Stimulated activated CD4-positive, alpha-beta T cell treated with anti-CD3 and anti-CD28 coated beads, Interleukin-12 subunit alpha, Interleukin-12 subunit beta, amount 100 ng/mL, for 24 hours (primary cell): Measurements from ENCODE around the gene POLR3H.

Source experiments
- DNase-seq, 2 experiments: peaks; one replicate each; pipeline ENCODE4 v3.0.0-alpha.2; 2020; ENCODE audit warnings: low read depth in 2 of 2

POLR3H gene

GRCh38 chr22:41537203-41537602 is 7.1 kb downstream of the POLR3H start:
- no peak for DNase-seq

GRCh38 chr22:41535244-41535643 is 9.0 kb downstream of the POLR3H start:
- DNase-seq, result no peak

DNA sequence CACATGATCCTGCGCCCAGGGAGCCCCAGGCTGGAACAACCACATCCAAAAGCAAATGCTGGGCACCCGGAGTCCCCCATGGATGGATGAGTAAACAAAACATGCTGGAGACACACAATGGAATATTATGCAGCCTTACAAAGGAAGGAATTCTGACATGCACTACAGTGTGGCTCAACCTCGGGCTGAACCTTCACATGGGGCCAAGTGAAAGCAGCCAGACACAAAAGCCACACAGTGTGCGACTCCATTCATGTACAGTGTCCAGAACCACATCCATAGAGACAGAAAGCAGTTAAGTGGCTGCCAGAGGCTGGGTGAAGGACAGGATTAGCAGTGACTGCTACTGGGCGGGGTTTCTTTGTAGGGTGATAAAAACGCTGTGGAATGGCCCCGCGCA is 10.1 kb downstream of the POLR3H start:
- DNase-seq, result no peak

DNA sequence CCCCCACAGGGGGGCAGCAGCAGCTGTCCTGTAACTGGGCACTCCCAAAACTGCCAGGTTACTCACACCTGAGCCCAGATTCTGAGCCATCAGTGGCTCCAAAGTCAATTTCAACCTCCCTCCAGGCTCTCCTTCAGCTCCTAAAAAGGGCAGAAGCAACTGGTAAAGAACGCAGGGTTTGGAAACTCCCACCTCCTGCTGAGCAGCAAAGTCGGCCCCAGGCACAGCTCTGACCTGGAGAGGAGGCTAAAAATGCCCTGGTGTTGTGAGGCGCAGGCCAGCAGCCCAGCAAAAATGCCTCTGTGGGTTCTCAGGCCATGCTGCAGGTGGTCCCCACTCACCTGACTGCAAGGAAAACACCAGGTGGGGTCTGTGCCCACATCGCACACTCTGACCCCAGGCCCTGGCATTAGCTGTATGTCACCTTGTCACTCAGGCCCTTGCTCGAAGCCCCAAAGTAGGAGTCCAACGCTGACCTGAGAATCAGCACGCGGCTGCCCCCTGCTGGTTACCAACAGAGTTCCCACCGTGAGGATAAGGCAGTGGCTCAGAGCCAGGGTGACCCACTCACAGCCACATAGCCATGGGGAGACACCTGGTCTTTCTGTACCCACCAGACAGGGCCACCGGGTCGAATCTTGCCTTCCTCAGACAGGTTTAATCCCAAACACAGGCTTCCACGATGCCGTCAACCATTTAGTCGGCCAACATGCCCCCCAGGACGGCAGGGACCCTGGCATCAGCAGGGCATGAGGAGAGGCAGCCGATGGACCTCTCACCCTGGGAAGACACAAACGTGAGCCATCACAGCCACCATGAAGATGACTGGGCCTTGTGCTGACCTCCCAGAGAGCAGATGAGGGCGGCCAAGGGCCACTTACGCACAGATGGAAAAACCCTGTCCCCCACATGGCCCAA is 11.1 kb downstream of the POLR3H start:
- DNase-seq, result peak; percentile 39 to 66

DNA sequence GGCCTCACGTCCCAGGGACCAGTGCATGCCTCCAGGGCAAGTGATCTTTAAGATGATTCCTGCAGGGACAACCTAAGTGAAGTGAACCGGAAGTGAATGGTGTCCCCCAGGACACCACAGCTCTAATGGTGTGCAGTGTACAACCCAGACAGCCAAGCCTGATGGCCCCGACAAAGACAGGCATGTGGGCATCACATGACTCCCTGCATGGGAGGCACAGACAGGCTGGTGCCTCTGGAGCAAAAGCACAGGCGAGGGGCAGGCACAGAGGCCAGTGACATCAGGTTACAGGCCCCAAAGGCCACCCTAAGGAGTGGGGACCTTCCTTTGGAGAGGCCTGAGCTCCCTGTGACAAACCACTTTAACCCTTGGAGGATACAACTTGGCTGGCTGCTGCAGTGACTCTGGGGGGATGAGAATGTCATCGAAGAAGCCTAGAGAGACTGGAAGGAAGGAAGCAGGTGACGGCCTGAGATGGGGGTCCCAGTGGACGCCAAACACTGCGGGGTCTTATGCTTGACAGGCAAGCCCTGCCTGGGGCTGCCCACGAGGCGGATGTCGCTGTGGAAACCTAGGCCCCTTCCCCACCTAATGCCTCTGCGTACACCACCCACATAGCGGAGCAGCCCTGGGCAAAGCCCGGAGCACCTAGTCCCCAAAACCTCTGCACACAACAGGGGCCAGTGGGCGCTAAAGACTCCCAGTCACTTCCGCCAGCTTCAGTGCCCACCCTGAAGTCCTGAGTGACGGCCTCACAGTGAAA is 12.4 kb downstream of the POLR3H start:
- DNase-seq, result no peak

- no peak for DNase-seq
Observed at GRCh38 chr22:41530890-41531714, 13.2 kb downstream of the POLR3H start.

- no peak for DNase-seq
Observed at GRCh38 chr22:41528938-41529561, 15.2 kb downstream of the POLR3H start.

- DNase-seq, result no peak
Observed at GRCh38 chr22:41528132-41528766, 16.0 kb downstream of the POLR3H start.

DNA sequence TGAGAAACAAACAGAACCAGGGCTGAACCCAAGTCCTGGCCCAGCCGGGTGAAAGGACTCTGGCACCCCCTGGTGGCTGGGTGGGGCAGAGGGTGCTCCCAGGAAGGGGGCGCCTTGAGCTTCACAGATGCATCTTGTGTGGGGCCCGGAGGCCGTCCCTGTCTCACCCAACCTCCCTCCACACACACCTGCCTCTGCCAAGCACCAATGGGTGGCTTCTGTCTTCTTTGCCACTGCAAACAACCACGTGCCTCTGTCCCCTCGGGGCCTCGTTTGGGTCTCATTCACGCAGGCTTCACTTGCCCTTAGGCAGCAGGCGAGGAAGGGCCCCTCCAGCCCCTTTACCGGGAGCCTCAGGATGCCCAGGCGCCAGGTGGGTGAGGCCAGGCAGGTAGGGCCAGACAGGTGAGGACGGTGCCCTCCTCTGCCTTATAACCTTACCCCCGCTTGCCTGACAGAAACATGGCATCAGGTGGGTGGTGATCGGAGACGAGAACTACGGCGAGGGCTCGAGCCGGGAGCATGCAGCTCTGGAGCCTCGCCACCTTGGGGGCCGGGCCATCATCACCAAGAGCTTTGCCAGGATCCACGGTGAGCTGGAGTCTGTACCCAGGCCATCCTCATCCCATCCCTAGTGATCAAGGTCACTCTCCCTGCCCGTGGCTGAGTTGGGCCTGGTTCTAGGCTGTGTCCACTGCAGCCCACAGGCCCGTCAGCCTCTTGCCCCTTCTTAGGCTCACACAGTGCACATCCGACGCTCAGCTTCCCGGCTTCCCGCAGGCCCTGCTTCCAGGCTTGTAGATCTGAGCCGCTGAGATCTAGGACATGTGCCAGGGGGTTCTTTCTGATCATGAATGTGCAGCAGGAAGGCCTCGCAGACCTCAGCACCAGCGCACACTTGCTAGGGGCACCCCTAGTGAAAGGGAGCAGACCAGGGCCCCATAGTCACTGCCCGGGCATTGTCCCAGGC is 17.2 kb downstream of the POLR3H start:
- peak; percentile 42 to 50 for DNase-seq

- no peak for DNase-seq
Observed at GRCh38 chr22:41526226-41526829, 17.9 kb downstream of the POLR3H start.

- DNase-seq, result no peak
Observed at GRCh38 chr22:41525450-41526225, 18.6 kb downstream of the POLR3H start.

GRCh38 chr22:41524809-41525449 is 19.3 kb downstream of the POLR3H start:
- peak; percentile 43 to 46 for DNase-seq

DNA sequence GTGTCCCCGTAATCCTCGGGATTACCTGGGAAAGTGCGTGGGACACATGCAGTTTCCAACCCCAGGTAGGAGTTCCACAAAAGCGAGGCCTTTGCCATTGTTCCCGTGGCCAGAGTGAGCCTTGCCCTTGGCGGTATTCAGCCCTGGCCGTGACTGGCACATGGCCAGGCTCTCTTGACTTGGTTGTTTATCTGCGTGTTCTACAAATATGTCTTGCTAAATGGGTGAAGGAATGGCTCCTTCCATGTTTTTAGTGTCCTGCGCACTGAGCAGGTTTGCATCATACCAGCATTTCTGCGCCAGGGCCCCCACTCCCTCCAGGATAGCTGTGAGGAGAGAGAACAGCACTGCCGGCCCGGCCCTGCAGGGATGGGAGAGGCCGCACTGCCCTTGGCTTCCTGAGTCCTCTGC is 20.0 kb downstream of the POLR3H start:
- DNase-seq, result no peak

GRCh38 chr22:41523464-41524221 is 20.6 kb downstream of the POLR3H start:
- no peak for DNase-seq

GRCh38 chr22:41522813-41523212 is 21.5 kb downstream of the POLR3H start:
- DNase-seq, result no peak

DNA sequence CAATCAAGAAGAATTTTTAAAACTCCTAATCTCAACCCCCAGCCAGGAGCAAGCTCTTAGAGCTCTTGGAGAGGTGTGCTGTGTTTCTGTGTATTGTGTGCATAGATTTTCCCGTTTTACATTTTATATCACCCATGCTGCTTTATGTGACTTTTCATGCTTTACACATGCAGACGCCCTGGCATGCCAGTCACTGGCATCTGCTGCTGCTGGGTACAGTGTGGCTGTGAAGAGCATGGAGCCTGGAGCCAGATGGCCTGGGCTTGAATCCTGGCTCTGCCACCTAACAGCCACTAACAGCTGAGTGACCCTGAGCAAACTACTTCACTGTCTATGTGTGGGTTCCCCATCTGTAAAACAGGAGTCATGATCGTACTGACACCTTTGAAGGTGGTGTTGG is 23.1 kb downstream of the POLR3H start:
- DNase-seq, result no peak

DNA sequence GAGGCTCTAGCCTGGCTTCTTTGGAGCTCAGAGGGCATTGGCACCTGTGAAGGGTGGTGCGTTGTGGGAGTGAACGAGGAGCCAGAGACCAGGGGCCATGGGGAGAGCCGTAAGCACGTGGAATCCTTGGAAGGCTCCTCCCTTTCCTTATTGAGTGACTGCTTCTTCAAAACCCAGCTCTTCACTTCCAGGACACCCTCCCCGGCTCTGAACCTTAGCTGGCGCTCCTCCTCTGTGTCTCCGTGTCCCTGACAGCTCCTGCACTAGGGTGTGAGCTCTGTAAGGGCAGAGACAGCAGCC is 26.3 kb downstream of the POLR3H start:
- no peak for DNase-seq
